HFFc6 (cell line): Measurements from ENCODE around the gene PTPN14. TPM values are rescaled to one million over a fixed set of nuclear protein-coding genes. Genes with fewer than 3 reads are reported as not detected.

ENCODE experiments used
- DNase-seq: peaks from one replicate; pipeline ENCODE4 v3.0.0-alpha.2; 2018
- H3K27ac Mint-ChIP-seq: 2 replicates; pipeline ENCODE4 v1.8.0; 2020; ENCODE audit warnings: mild to moderate bottlenecking, mixed read lengths
- H3K27me3 Mint-ChIP-seq: 2 replicates; pipeline ENCODE4 v1.8.0; 2021; ENCODE audit warnings: mild to moderate bottlenecking, moderate library complexity, mixed read lengths; ENCODE audit not compliant: insufficient read depth
- H3K36me3 Mint-ChIP-seq: 2 replicates; pipeline ENCODE4 v1.8.0; 2021; ENCODE audit warnings: low read depth, mixed read lengths
- H3K4me1 Mint-ChIP-seq: 2 replicates; pipeline ENCODE4 v1.8.0; 2020; ENCODE audit warnings: low read depth, mixed read lengths
- H3K4me3 Mint-ChIP-seq: 2 replicates; pipeline ENCODE4 v1.8.0; 2020; ENCODE audit warnings: mild to moderate bottlenecking, moderate library complexity, mixed read lengths
- H3K9me3 Mint-ChIP-seq: 2 replicates; pipeline ENCODE4 v1.8.0; 2020; ENCODE audit warnings: mild to moderate bottlenecking, mixed read lengths
- CTCF ChIP-seq: fragments of 200-600 bp; sonication (generic); IDR thresholded peaks from 2 replicates; pipeline ENCODE4 v1.5.0; 2021; ENCODE audit warnings: antibody characterized with exemption, mild to moderate bottlenecking
- total RNA-seq, 6 experiments: library from RNA; stranded (reverse); fragmentation: NEBNext Ultra II Directional; extraction: Animal tissue kit (Norgen Biotek cat#: 25700); gene quantifications; 2 replicates in 1 of 6; 3 replicates in 5 of 6; pipeline ENCODE4 v1.2.3, GENCODE V29; 2021

The PTPN14 gene
- total RNA-seq, 6 experiments from 2014 or later = 93.6 to 140 (median 106) TPM

- H3K4me3 Mint-ChIP-seq = no peak overlapping the region
- H3K4me1 Mint-ChIP-seq = peaks cover 78% of the 10 kb centered on the region
- peaks cover 9% of the 10 kb centered on the region for H3K27me3 Mint-ChIP-seq
- H3K36me3 Mint-ChIP-seq = peaks cover 35% of the 10 kb centered on the region
- no peak overlapping the region for H3K27ac Mint-ChIP-seq
- no peaks in the 10 kb centered on the region for H3K9me3 Mint-ChIP-seq
- no peak for DNase-seq
- TF ChIP-seq CTCF = no peak
Measured at GRCh38 chr1:214416858-214417257, 134.5 kb downstream of the PTPN14 start.

GRCh38 chr1:214416417-214416816 lies 135.0 kb downstream of the PTPN14 start:
- Mint-ChIP-seq H3K9me3 (no peaks in the 10 kb centered on the region), H3K4me1 (peaks cover 73% of the 10 kb centered on the region), H3K4me3 (peak overlapping the region; percentile 41), H3K27me3 (peaks cover 6% of the 10 kb centered on the region), H3K36me3 (peaks cover 31% of the 10 kb centered on the region), H3K27ac (peak overlapping the region; percentile 39)
- DNase-seq = peak; percentile 58
- no peak for TF ChIP-seq CTCF

GRCh38 chr1:214415131-214415530 lies 136.3 kb downstream of the PTPN14 start:
- peaks cover 6% of the 10 kb centered on the region for H3K27me3 Mint-ChIP-seq
- H3K4me3 Mint-ChIP-seq = no peak overlapping the region
- no peaks in the 10 kb centered on the region for H3K9me3 Mint-ChIP-seq
- H3K36me3 Mint-ChIP-seq = peaks cover 24% of the 10 kb centered on the region; the same call in 1 of the 2 replicates
- no peak for DNase-seq
- peaks cover 60% of the 10 kb centered on the region for H3K4me1 Mint-ChIP-seq
- no peak for TF ChIP-seq CTCF
- H3K27ac Mint-ChIP-seq = peak overlapping the region; percentile 43; the same call in 1 of the 2 replicates

- peaks cover 24% of the 10 kb centered on the region; the same call in 1 of the 2 replicates for H3K36me3 Mint-ChIP-seq
- TF ChIP-seq CTCF = no peak
- H3K4me3 Mint-ChIP-seq = no peak overlapping the region
Measured at GRCh38 chr1:214414691-214415090, 136.7 kb downstream of the PTPN14 start.

GRCh38 chr1:214413315-214413714 lies 138.1 kb downstream of the PTPN14 start:
- H3K4me3 Mint-ChIP-seq = no peak overlapping the region
- H3K27me3 Mint-ChIP-seq = peaks cover 1% of the 10 kb centered on the region; the same call in 1 of the 2 replicates
- no peak for TF ChIP-seq CTCF
- no peak for DNase-seq
- no peaks in the 10 kb centered on the region for H3K9me3 Mint-ChIP-seq
- H3K36me3 Mint-ChIP-seq = peaks cover 21% of the 10 kb centered on the region; the same call in 1 of the 2 replicates
- peaks cover 42% of the 10 kb centered on the region for H3K4me1 Mint-ChIP-seq
- peak overlapping the region; percentile 19; the same call in 1 of the 2 replicates for H3K27ac Mint-ChIP-seq

More at GRCh38 chr1:214414691-214415090, 136.7 kb downstream of the PTPN14 start:
- Mint-ChIP-seq H3K4me1 (peaks cover 56% of the 10 kb centered on the region), H3K27ac (peak overlapping the region; percentile 43; the same call in 1 of the 2 replicates), H3K27me3 (peaks cover 6% of the 10 kb centered on the region), H3K9me3 (no peaks in the 10 kb centered on the region)
- no peak for DNase-seq
